CD4-positive, alpha-beta T cell treated with Interferon gamma for 1 hour (primary cell): ENCODE data around the gene BCAM.

Experiments used
- DNase-seq: peaks from one replicate; pipeline ENCODE4 v3.0.0-alpha.2; 2020

The BCAM gene

GRCh38 chr19:44794610-44795009 lies 14.3 kb upstream of the BCAM start:
- DNase-seq: no peak

GRCh38 chr19:44795398-44795987 lies 13.4 kb upstream of the BCAM start:
- no peak for DNase-seq

GRCh38 chr19:44796701-44797115 lies 12.2 kb upstream of the BCAM start:
- no peak for DNase-seq

- DNase-seq: no peak
Observed at GRCh38 chr19:44799627-44800346, 9.1 kb upstream of the BCAM start.

GRCh38 chr19:44800461-44800860 lies 8.4 kb upstream of the BCAM start:
- peak; percentile 73 for DNase-seq

- DNase-seq: no peak
Observed at GRCh38 chr19:44803442-44804428, 5.2 kb upstream of the BCAM start.

- DNase-seq: no peak
Observed at GRCh38 chr19:44806291-44806690, 2.6 kb upstream of the BCAM start.

GRCh38 chr19:44807162-44807561 lies 1.7 kb upstream of the BCAM start:
- no peak for DNase-seq

GRCh38 chr19:44807652-44808462 lies 1.0 kb upstream of the BCAM start:
- no peak for DNase-seq

GRCh38 chr19:44809577-44810233 lies 802 bp downstream of the BCAM start:
- no peak for DNase-seq

- no peak for DNase-seq
Observed at GRCh38 chr19:44810234-44811121, 1.6 kb downstream of the BCAM start.

GRCh38 chr19:44811122-44811419 lies 2.2 kb downstream of the BCAM start:
- DNase-seq: no peak

GRCh38 chr19:44812142-44812718 lies 3.3 kb downstream of the BCAM start:
- no peak for DNase-seq

GRCh38 chr19:44813070-44813840 lies 4.4 kb downstream of the BCAM start:
- no peak for DNase-seq

- no peak for DNase-seq
Observed at GRCh38 chr19:44813841-44814470, 5.1 kb downstream of the BCAM start.

- no peak for DNase-seq
Observed at GRCh38 chr19:44814517-44814916, 5.6 kb downstream of the BCAM start.

GRCh38 chr19:44816301-44816700 lies 7.4 kb downstream of the BCAM start:
- DNase-seq: no peak

- DNase-seq: no peak
Observed at GRCh38 chr19:44817725-44818465, 9.0 kb downstream of the BCAM start.
